ENCODE measurements around the gene ARID3C.
A peak's percentile ranks its signal among the peaks of the same experiment; 100 is the strongest.

Gene ARID3C

GRCh38 chr9:34627716-34628655, 880 bp downstream of the ARID3C start:
- DNase-seq (ENCODE audit: low spot score), result no peak

- DNase-seq (ENCODE audit: low spot score), result no peak
These were observed 3.7 kb downstream of the ARID3C start for GRCh38 chr9:34625186-34625486.

- peak; percentile 39 for DNase-seq (ENCODE audit: low spot score)
These were observed 4.2 kb downstream of the ARID3C start for GRCh38 chr9:34624475-34625185.

- DNase-seq (ENCODE audit: low spot score), result no peak
These were observed 5.3 kb downstream of the ARID3C start for GRCh38 chr9:34623374-34624235.

- DNase-seq (ENCODE audit: low spot score), result peak; percentile 94
These were observed 8.5 kb downstream of the ARID3C start, which contains the start of gene DCTN3 for GRCh38 chr9:34620061-34620994. Gene DCTN3, minus strand, starts transcription at chr9:34620495. Its CDS starts 31 bp downstream, at chr9:34620464.

- DNase-seq (ENCODE audit: low spot score), result no peak
These were observed 13.7 kb downstream of the ARID3C start for GRCh38 chr9:34615132-34615531.

- DNase-seq (ENCODE audit: low spot score), result peak; percentile 83
These were observed 16.0 kb downstream of the ARID3C start for GRCh38 chr9:34612788-34613390.

GRCh38 chr9:34611811-34612787, 16.8 kb downstream of the ARID3C start, which contains the start of gene RPP25L:
Gene RPP25L, minus strand, starts transcription at chr9:34612097. Its CDS starts 801 bp downstream, at chr9:34611296.
- DNase-seq (ENCODE audit: low spot score), result peak; percentile 98

- no peak for DNase-seq (ENCODE audit: low spot score)
These were observed 17.5 kb downstream of the ARID3C start for GRCh38 chr9:34611251-34611810.

GRCh38 chr9:34610434-34611206, 18.2 kb downstream of the ARID3C start:
- no peak for DNase-seq (ENCODE audit: low spot score)

GRCh38 chr9:34607331-34607730, 21.5 kb downstream of the ARID3C start:
- no peak for DNase-seq (ENCODE audit: low spot score)

- DNase-seq (ENCODE audit: low spot score), result no peak
These were observed 22.0 kb downstream of the ARID3C start for GRCh38 chr9:34606905-34607304.

- DNase-seq (ENCODE audit: low spot score), result no peak
These were observed 22.7 kb downstream of the ARID3C start for GRCh38 chr9:34606190-34606589.

GRCh38 chr9:34603610-34604231, 25.1 kb downstream of the ARID3C start:
- peak; percentile 90 for DNase-seq (ENCODE audit: low spot score)

- no peak for DNase-seq (ENCODE audit: low spot score)
These were observed 26.8 kb downstream of the ARID3C start for GRCh38 chr9:34601937-34602573.

- no peak for DNase-seq (ENCODE audit: low spot score)
These were observed 28.0 kb downstream of the ARID3C start for GRCh38 chr9:34600908-34601307.

GRCh38 chr9:34599546-34599945, 29.3 kb downstream of the ARID3C start:
- DNase-seq (ENCODE audit: low spot score), result no peak
